GM08714 (cell line): Measurements from ENCODE around the gene IL6R.

Source experiments
- H3K4me3 ChIP-seq: fragments of 200-500 bp; sonication (Bioruptor generic); 2 replicates; pipeline ENCODE4 v1.5.1; 2014; ENCODE audit warnings: mild to moderate bottlenecking, low read length, inconsistent platforms
- ZNF274 ChIP-seq: IDR thresholded peaks from 2 replicates; pipeline ENCODE4 v1.6.1; 2012; ENCODE audit warnings: mild to moderate bottlenecking, low read depth, low read length

Gene IL6R

GRCh38 chr1:154502066-154502743, 97.1 kb downstream of the IL6R start, which contains the start of the genes SHE and TDRD10:
Gene SHE, minus strand, starts transcription at chr1:154502412. Its CDS starts 386 bp downstream, at chr1:154502026.
Gene TDRD10, plus strand, starts transcription at chr1:154502219. Its CDS starts 4,685 bp downstream, at chr1:154506904.
- no peak for TF ChIP-seq ZNF274
- H3K4me3 ChIP-seq: no peak within 1 kb of the TSS

DNA sequence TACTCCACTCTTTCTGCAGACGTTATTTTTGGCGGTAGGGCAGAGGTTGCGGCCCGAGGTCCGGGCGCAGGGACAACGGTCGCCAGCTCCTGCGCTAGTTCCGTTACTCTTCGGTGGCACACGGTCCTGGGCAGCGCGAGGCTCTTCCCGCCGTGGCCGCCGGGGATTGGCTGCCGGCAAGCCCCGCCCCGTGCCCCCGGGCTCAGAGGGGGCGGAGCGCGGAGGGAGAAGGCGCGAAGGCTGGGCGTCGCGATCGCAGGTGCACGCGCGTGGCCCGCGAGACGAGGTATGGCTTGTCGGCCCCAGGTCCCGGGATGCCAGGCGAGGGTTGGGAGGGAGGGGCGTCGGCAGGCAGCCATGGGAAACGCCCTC, 97.6 kb downstream of the IL6R start:
- no peak for TF ChIP-seq ZNF274
- no peak overlapping the region for H3K4me3 ChIP-seq

DNA sequence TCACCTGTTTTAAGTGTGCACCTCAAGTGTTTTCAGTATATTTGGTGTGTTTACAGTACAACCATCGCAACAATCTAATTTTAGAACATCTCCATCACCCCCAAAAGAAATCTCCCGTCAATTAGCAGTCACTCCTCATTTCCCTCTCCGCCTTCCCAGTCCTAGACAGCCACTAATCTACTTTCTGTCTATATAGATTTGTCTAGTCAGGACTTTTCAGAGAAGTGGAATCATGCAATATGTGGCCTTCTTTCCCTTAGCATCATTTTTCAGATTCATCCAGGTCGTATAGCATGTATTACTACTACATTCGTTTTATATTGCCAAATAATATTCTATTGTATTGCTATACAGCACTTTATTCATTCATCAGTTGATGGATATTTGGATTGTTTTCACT, 98.8 kb downstream of the IL6R start:
- no peak overlapping the region for H3K4me3 ChIP-seq
- no peak for TF ChIP-seq ZNF274

- no peak overlapping the region for H3K4me3 ChIP-seq
- TF ChIP-seq ZNF274: no peak
Measured at GRCh38 chr1:154512760-154513159, 107.6 kb downstream of the IL6R start.

DNA sequence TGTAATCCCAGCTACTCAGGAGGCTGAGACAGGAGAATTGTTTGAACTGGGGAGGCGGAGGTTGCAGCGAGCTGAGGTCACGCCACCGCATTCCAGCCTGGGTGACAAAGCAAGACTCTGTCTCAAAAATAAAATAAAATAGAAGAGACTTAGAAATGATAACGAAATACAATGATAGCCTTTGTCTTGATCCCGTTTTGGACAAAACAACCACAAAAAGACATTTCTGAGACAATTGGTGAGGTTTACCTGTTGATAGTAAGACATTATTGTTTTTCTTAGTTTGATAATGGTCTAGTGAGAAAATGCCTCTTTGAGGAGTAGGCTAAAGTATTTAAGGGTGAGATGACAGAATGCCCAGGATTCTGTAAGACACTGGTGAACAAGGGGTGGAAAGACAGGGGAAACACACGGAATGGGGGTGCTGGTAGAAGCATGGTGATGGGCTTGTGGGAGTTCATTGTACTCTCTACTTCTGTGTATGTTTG, 109.0 kb downstream of the IL6R start:
- H3K4me3 ChIP-seq: no peak overlapping the region
- no peak for TF ChIP-seq ZNF274

DNA sequence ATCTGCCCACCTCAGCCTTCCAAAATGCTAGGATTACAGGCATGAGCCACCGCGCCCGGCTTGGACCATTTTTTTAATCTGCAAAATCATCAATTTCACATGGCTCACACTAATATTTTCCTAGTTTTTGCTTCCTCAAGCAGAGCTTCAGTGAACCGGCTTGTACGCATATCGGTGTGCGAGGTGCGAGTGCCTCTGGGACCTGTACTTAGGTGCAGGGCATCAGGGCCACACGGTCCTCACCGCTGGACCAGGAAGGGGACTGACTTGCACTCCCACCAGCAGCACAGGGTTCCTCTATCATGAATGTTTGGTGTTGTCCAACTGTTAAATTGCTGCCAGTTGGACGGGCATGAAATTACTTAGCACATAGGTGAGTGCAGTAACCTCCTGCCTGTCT, 112.5 kb downstream of the IL6R start:
- no peak for TF ChIP-seq ZNF274
- H3K4me3 ChIP-seq: no peak overlapping the region
